OCI-LY3 (cell line): ENCODE data around the gene KCNJ9.

Experiments
- H2AFZ ChIP-seq: fragments of 200-600, 300-600 bp; shearing (Covaris generic); 2 replicates; pipeline ENCODE4 v1.6.0; 2014; ENCODE audit warnings: antibody characterized with exemption, low read depth, low read length
- H3K27ac ChIP-seq: fragments of 200-600, 300-600 bp; sonication (generic); 2 replicates; pipeline ENCODE4 v1.5.1; 2014; ENCODE audit warnings: mild to moderate bottlenecking, low read length, moderate library complexity, mixed read lengths
- H3K27me3 ChIP-seq: fragments of 200-600, 300-600 bp; sonication (generic); 2 replicates; pipeline ENCODE4 v1.6.1; 2014; ENCODE audit warnings: low read depth, low read length, mixed read lengths
- H3K36me3 ChIP-seq: fragments of 200-600, 300-600 bp; sonication (generic); replicated peaks from 2 replicates; pipeline ENCODE3; 2014; ENCODE audit warnings: low read depth, low read length, mixed read lengths
- H3K4me1 ChIP-seq: fragments of 300-600, 200-600 bp; sonication (generic); 2 replicates; pipeline ENCODE4 v1.6.1; 2014; ENCODE audit warnings: low read length, mixed read lengths
- H3K4me2 ChIP-seq: fragments of 200-600, 300-600 bp; sonication (generic); 2 replicates; pipeline ENCODE4 v1.6.1; 2014; ENCODE audit warnings: low read length, mixed read lengths
- H3K4me3 ChIP-seq: fragments of 300-600, 200-600 bp; sonication (generic); 2 replicates; pipeline ENCODE4 v1.5.1; 2014; ENCODE audit warnings: antibody characterized with exemption, mild to moderate bottlenecking, low read length, moderate library complexity
- H3K79me2 ChIP-seq: fragments of 300-600, 200-600 bp; shearing (Covaris generic); 2 replicates; pipeline ENCODE4 v1.6.1; 2014; ENCODE audit warnings: mild to moderate bottlenecking, low read length, mixed read lengths
- H3K9ac ChIP-seq: fragments of 300-600, 200-600 bp; shearing (Covaris generic); 2 replicates; pipeline ENCODE4 v1.6.0; 2014; ENCODE audit warnings: mild to moderate bottlenecking, low read length, moderate library complexity
- H3K9me3 ChIP-seq: fragments of 200-600, 300-600 bp; shearing (Covaris generic); 2 replicates; pipeline ENCODE4 v1.6.1; 2014; ENCODE audit warnings: low read length, mixed read lengths; ENCODE audit not compliant: insufficient read depth
- H4K20me1 ChIP-seq: fragments of 200-600, 300-600 bp; sonication (generic); 2 replicates; pipeline ENCODE4 v1.6.1; 2016; ENCODE audit warnings: low read length, mixed read lengths; ENCODE audit not compliant: insufficient read depth
- EZH2phosphoT487 ChIP-seq: fragments of 200-600 bp; shearing (Covaris generic); IDR thresholded peaks from 2 replicates; pipeline ENCODE4 v1.6.1; 2018; ENCODE audit warnings: antibody characterized with exemption, mixed run types, low read depth
- TF ChIP-seq, protein P1 (sequence below): fragments of 200-600, 300-600 bp; sonication (generic); IDR thresholded peaks from 2 replicates; pipeline ENCODE4 v1.5.1; 2014; ENCODE audit warnings: antibody characterized with exemption, low read length, low read depth

KCNJ9 gene

GRCh38 chr1:160045653-160046052, 35.7 kb upstream of the KCNJ9 start:
- Histone ChIP-seq H3K4me1 (peaks cover 14% of the 10 kb centered on the region), H3K79me2 (no peaks in the 10 kb centered on the region), H3K4me3 (no peak overlapping the region), H3K27me3 (peaks cover 32% of the 10 kb centered on the region), H2AFZ (no peak overlapping the region), H4K20me1 (no peaks in the 10 kb centered on the region), H3K9ac (no peak overlapping the region), H3K4me2 (no peak overlapping the region), H3K27ac (no peak overlapping the region), H3K36me3 (no peaks in the 10 kb centered on the region), H3K9me3 (no peaks in the 10 kb centered on the region)
- TF ChIP-seq, protein P1, sequence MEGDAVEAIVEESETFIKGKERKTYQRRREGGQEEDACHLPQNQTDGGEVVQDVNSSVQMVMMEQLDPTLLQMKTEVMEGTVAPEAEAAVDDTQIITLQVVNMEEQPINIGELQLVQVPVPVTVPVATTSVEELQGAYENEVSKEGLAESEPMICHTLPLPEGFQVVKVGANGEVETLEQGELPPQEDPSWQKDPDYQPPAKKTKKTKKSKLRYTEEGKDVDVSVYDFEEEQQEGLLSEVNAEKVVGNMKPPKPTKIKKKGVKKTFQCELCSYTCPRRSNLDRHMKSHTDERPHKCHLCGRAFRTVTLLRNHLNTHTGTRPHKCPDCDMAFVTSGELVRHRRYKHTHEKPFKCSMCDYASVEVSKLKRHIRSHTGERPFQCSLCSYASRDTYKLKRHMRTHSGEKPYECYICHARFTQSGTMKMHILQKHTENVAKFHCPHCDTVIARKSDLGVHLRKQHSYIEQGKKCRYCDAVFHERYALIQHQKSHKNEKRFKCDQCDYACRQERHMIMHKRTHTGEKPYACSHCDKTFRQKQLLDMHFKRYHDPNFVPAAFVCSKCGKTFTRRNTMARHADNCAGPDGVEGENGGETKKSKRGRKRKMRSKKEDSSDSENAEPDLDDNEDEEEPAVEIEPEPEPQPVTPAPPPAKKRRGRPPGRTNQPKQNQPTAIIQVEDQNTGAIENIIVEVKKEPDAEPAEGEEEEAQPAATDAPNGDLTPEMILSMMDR = no peak
- no peak for TF ChIP-seq EZH2phosphoT487

- peaks cover 14% of the 10 kb centered on the region for H3K4me1 ChIP-seq
- H4K20me1 ChIP-seq = no peaks in the 10 kb centered on the region
- H3K4me2 ChIP-seq = peak overlapping the region; percentile 97
- no peaks in the 10 kb centered on the region for H3K9me3 ChIP-seq
- peak overlapping the region; percentile 98 for H2AFZ ChIP-seq
- no peaks in the 10 kb centered on the region for H3K79me2 ChIP-seq
- H3K9ac ChIP-seq = peak overlapping the region; percentile 61
- H3K36me3 ChIP-seq = no peaks in the 10 kb centered on the region
- TF ChIP-seq EZH2phosphoT487 = no peak
- TF ChIP-seq, protein P1 = peak; percentile 93
- peak overlapping the region; percentile 81 for H3K4me3 ChIP-seq
- peaks cover 39% of the 10 kb centered on the region for H3K27me3 ChIP-seq
- peak overlapping the region; percentile 13; the same call in 1 of the 2 replicates for H3K27ac ChIP-seq
Measured at GRCh38 chr1:160046494-160047110, 34.7 kb upstream of the KCNJ9 start.

DNA sequence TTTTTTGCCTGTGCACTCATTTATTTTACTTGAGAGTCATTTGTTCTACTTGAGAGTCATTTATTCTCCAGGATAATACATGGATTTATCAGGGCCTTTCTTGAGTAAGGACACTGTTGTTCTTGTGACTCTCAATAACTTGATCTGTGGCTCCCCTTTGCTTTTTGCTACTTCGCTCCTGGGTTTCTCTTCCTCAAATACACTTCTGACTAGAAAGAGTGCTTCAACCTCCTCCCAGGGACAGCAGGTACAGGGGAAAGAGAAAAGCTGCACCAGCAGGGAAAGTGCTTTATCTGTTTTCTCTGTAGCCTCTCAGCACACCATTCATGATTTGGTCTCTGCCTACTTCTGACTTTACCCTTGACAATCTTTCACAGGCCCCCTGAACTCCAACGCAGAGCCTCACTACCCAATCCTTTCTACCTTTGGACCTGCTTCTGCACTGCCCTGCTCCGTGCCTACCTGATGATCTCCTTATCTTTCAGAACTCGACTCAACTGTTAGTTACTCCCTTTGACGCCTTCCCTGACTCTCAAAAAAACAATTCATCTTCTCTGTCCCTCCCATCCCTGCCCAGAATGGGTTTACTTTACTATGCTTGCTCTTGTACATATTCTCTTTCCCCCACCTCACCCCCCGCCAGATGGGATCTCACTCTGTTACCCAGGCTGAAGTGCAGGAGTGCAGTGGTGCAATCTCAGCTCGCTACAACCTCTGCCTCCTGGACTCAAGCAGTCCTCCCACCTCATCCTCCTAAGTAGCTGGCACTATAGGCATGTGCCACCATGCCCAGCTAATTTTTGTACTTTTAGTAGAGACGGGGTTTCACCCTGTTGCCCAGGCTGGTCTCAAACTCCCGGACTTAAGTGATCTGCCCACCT, 34.0 kb upstream of the KCNJ9 start:
- TF ChIP-seq, protein P1 = no peak
- no peak for TF ChIP-seq EZH2phosphoT487
- Histone ChIP-seq H3K27me3 (peaks cover 47% of the 10 kb centered on the region), H3K79me2 (no peaks in the 10 kb centered on the region), H3K4me1 (peaks cover 14% of the 10 kb centered on the region), H4K20me1 (no peaks in the 10 kb centered on the region), H3K9ac (peak overlapping the region; percentile 61), H3K4me3 (peak overlapping the region; percentile 81), H2AFZ (peak overlapping the region; percentile 98), H3K36me3 (no peaks in the 10 kb centered on the region), H3K9me3 (no peaks in the 10 kb centered on the region), H3K27ac (peak overlapping the region; percentile 13; the same call in 1 of the 2 replicates), H3K4me2 (peak overlapping the region; percentile 97)

- peaks cover 14% of the 10 kb centered on the region for H3K4me1 ChIP-seq
- no peaks in the 10 kb centered on the region for H3K79me2 ChIP-seq
- TF ChIP-seq, protein P1 = no peak
- TF ChIP-seq EZH2phosphoT487 = no peak
- no peaks in the 10 kb centered on the region for H3K9me3 ChIP-seq
- H3K27ac ChIP-seq = no peak overlapping the region
- H3K36me3 ChIP-seq = no peaks in the 10 kb centered on the region
- no peak overlapping the region for H3K9ac ChIP-seq
- H3K27me3 ChIP-seq = peaks cover 56% of the 10 kb centered on the region
- no peak overlapping the region for H2AFZ ChIP-seq
- no peaks in the 10 kb centered on the region for H4K20me1 ChIP-seq
- no peak overlapping the region for H3K4me2 ChIP-seq
- no peak overlapping the region for H3K4me3 ChIP-seq
Measured at GRCh38 chr1:160048335-160048734, 33.0 kb upstream of the KCNJ9 start.
